ENCODE data around the gene FAM222A.

Gene FAM222A

GRCh38 chr12:109815757-109816617, 102.4 kb downstream of the FAM222A start:
- ATAC-seq: no peak
- no peak for TF ChIP-seq ZNF70 (CRISPR knock-in tag; IDR thresholded peaks at IDR 0.05)
- TF ChIP-seq ZNF8 (CRISPR knock-in tag; IDR thresholded peaks at IDR 0.05): no peak
- no peak for TF ChIP-seq ZFP30 (CRISPR knock-in tag; IDR thresholded peaks at IDR 0.05)
- TF ChIP-seq TCF4 (CRISPR knock-in tag; IDR thresholded peaks at IDR 0.05; ENCODE audit: borderline replicate concordance): no peak
- TF ChIP-seq ZFP3 (CRISPR knock-in tag; IDR thresholded peaks at IDR 0.05): no peak
- no peak for TF ChIP-seq POU6F1 (CRISPR knock-in tag; IDR thresholded peaks at IDR 0.05; ENCODE audit: borderline replicate concordance, low read depth)
- no peak for TF ChIP-seq TOX (CRISPR knock-in tag; IDR thresholded peaks at IDR 0.05; ENCODE audit: borderline replicate concordance)
- no peak for TF ChIP-seq GLIS3 (CRISPR knock-in tag; IDR thresholded peaks at IDR 0.05)

DNA sequence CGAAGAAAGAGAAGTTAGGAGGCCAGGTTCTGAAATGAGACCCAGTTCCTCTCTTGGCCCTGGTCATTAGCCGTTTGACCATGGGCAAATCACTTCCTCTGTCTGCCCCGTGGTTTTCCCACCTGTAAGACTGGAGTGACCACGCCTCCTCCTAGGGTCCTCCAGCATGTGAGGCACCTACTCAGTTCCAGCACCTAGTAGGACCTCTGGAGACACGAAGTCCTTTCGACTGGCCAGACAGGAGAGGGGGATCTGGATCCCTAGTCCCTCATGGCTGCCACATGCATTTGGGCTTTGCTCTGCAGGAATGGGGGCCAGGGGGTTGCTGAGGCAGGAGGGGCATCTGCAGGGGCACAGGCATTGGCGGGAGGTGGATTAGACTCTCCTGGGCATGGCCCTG, 103.2 kb downstream of the FAM222A start:
- no peak for ATAC-seq
- TF ChIP-seq ZNF565 (CRISPR knock-in tag; conservative IDR thresholded peaks at IDR 0.05; ENCODE audit: low read depth) (no peak), ZC3H10 (CRISPR knock-in tag; IDR thresholded peaks at IDR 0.05) (no peak), TCF4 (CRISPR knock-in tag; IDR thresholded peaks at IDR 0.05; ENCODE audit: borderline replicate concordance) (no peak), PATZ1 (CRISPR knock-in tag; IDR thresholded peaks at IDR 0.05; ENCODE audit: borderline replicate concordance) (no peak), CSDC2 (CRISPR knock-in tag; IDR thresholded peaks at IDR 0.05) (no peak)

GRCh38 chr12:109817627-109818231, 104.1 kb downstream of the FAM222A start:
- no peak for ATAC-seq
- TF ChIP-seq PPARA (CRISPR knock-in tag; IDR thresholded peaks at IDR 0.05; ENCODE audit: borderline replicate concordance) (no peak), ARNTL (CRISPR knock-in tag; IDR thresholded peaks at IDR 0.05; ENCODE audit: borderline replicate concordance, low read depth) (no peak), OSR1 (CRISPR knock-in tag; IDR thresholded peaks at IDR 0.05) (no peak), ESRRG (CRISPR knock-in tag; IDR thresholded peaks at IDR 0.05) (no peak), BACH2 (CRISPR knock-in tag; IDR thresholded peaks at IDR 0.05; ENCODE audit: borderline replicate concordance) (no peak), ZFP3 (CRISPR knock-in tag; IDR thresholded peaks at IDR 0.05) (no peak), ISL1 (CRISPR knock-in tag; IDR thresholded peaks at IDR 0.05) (no peak)
- TF ChIP-seq, protein P1, sequence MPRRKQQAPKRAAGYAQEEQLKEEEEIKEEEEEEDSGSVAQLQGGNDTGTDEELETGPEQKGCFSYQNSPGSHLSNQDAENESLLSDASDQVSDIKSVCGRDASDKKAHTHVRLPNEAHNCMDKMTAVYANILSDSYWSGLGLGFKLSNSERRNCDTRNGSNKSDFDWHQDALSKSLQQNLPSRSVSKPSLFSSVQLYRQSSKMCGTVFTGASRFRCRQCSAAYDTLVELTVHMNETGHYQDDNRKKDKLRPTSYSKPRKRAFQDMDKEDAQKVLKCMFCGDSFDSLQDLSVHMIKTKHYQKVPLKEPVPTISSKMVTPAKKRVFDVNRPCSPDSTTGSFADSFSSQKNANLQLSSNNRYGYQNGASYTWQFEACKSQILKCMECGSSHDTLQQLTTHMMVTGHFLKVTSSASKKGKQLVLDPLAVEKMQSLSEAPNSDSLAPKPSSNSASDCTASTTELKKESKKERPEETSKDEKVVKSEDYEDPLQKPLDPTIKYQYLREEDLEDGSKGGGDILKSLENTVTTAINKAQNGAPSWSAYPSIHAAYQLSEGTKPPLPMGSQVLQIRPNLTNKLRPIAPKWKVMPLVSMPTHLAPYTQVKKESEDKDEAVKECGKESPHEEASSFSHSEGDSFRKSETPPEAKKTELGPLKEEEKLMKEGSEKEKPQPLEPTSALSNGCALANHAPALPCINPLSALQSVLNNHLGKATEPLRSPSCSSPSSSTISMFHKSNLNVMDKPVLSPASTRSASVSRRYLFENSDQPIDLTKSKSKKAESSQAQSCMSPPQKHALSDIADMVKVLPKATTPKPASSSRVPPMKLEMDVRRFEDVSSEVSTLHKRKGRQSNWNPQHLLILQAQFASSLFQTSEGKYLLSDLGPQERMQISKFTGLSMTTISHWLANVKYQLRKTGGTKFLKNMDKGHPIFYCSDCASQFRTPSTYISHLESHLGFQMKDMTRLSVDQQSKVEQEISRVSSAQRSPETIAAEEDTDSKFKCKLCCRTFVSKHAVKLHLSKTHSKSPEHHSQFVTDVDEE (CRISPR knock-in tag; IDR thresholded peaks at IDR 0.05): no peak

- no peak for ATAC-seq
Observed at GRCh38 chr12:109818253-109818652, 104.6 kb downstream of the FAM222A start.

More at GRCh38 chr12:109818253-109818652, 104.6 kb downstream of the FAM222A start:
- TF ChIP-seq ZNF565 (CRISPR knock-in tag; conservative IDR thresholded peaks at IDR 0.05; ENCODE audit: low read depth): no peak
- TF ChIP-seq ZC3H10 (CRISPR knock-in tag; IDR thresholded peaks at IDR 0.05): no peak
- TF ChIP-seq ZFP30 (CRISPR knock-in tag; IDR thresholded peaks at IDR 0.05): no peak
- TF ChIP-seq ZNF70 (CRISPR knock-in tag; IDR thresholded peaks at IDR 0.05): no peak
- no peak for TF ChIP-seq ZFP3 (CRISPR knock-in tag; IDR thresholded peaks at IDR 0.05)

Data from SK-N-SH treated with all-trans-retinoic acid at 6 μM for 48 hours (cell line).